RWPE2 (cell line): ENCODE results near the gene SMURF1.

Source experiments
- ATAC-seq: fragments of 200-7000 bp; cut with Tn5 transposase; 3 replicates; pipeline ENCODE4 v1.9.1; 2021; ENCODE audit warnings: low read depth
- DNase-seq: peaks from one replicate; pipeline ENCODE4 v3.0.0-alpha.2; 2020; ENCODE audit warnings: low spot score
- H3K27ac ChIP-seq: fragments of 450-650 bp; 2 replicates; pipeline ENCODE4 v1.5.1; 2017; ENCODE audit warnings: mild to moderate bottlenecking; ENCODE audit not compliant: poor library complexity, severe bottlenecking
- H3K27me3 ChIP-seq: fragments of 250-450 bp; sonication (Bioruptor Pico); 2 replicates; pipeline ENCODE4 v1.5.1; 2021; ENCODE audit warnings: mild to moderate bottlenecking, moderate library complexity; ENCODE audit not compliant: insufficient read depth, poor library complexity, severe bottlenecking
- H3K36me3 ChIP-seq: fragments of 250-450 bp; sonication (Bioruptor Pico); 2 replicates; pipeline ENCODE4 v1.5.1; 2020; ENCODE audit warnings: low read depth, mild to moderate bottlenecking, moderate library complexity
- H3K4me1 ChIP-seq: fragments of 250-450 bp; sonication (Bioruptor Pico); 2 replicates; pipeline ENCODE4 v1.5.1; 2021; ENCODE audit warnings: mild to moderate bottlenecking, moderate library complexity; ENCODE audit not compliant: insufficient read depth, poor library complexity, severe bottlenecking
- H3K4me3 ChIP-seq: fragments of 250-450 bp; sonication (Bioruptor Pico); 2 replicates; pipeline ENCODE4 v1.5.1; 2021; ENCODE audit warnings: mild to moderate bottlenecking, moderate library complexity; ENCODE audit not compliant: severe bottlenecking
- H3K9me3 ChIP-seq: fragments of 250-450 bp; sonication (Bioruptor Pico); 2 replicates; pipeline ENCODE4 v1.5.1; 2021; ENCODE audit warnings: mild to moderate bottlenecking, moderate library complexity; ENCODE audit not compliant: severe bottlenecking
- TF ChIP-seq, protein P1 (sequence below): fragments of 450-650 bp; IDR thresholded peaks from one replicate; pipeline ENCODE4 v1.5.1; 2017; ENCODE audit warnings: mild to moderate bottlenecking, moderate library complexity; ENCODE audit not compliant: poor library complexity, severe bottlenecking

Gene SMURF1

GRCh38 chr7:99011341-99011705 is 132.6 kb downstream of the SMURF1 start:
- ATAC-seq = no peak
- H3K36me3 ChIP-seq = peaks cover 69% of the 10 kb centered on the region

GRCh38 chr7:99010281-99010680 is 133.6 kb downstream of the SMURF1 start:
- no peak overlapping the region for H3K27ac ChIP-seq
- ATAC-seq (no peak), DNase-seq (no peak)
- H3K4me3 ChIP-seq = no peak overlapping the region
- TF ChIP-seq, protein P1, sequence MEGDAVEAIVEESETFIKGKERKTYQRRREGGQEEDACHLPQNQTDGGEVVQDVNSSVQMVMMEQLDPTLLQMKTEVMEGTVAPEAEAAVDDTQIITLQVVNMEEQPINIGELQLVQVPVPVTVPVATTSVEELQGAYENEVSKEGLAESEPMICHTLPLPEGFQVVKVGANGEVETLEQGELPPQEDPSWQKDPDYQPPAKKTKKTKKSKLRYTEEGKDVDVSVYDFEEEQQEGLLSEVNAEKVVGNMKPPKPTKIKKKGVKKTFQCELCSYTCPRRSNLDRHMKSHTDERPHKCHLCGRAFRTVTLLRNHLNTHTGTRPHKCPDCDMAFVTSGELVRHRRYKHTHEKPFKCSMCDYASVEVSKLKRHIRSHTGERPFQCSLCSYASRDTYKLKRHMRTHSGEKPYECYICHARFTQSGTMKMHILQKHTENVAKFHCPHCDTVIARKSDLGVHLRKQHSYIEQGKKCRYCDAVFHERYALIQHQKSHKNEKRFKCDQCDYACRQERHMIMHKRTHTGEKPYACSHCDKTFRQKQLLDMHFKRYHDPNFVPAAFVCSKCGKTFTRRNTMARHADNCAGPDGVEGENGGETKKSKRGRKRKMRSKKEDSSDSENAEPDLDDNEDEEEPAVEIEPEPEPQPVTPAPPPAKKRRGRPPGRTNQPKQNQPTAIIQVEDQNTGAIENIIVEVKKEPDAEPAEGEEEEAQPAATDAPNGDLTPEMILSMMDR = no peak
- H3K4me1 ChIP-seq = no peaks in the 10 kb centered on the region
- H3K9me3 ChIP-seq = no peaks in the 10 kb centered on the region
- H3K27me3 ChIP-seq = no peaks in the 10 kb centered on the region
- H3K36me3 ChIP-seq = peaks cover 65% of the 10 kb centered on the region

More at GRCh38 chr7:99011341-99011705, 132.6 kb downstream of the SMURF1 start:
- Histone ChIP-seq H3K27me3 (no peaks in the 10 kb centered on the region), H3K4me1 (no peaks in the 10 kb centered on the region), H3K4me3 (no peak overlapping the region), H3K9me3 (no peaks in the 10 kb centered on the region), H3K27ac (no peak overlapping the region)
- TF ChIP-seq, protein P1 = no peak
- DNase-seq = no peak

DNA sequence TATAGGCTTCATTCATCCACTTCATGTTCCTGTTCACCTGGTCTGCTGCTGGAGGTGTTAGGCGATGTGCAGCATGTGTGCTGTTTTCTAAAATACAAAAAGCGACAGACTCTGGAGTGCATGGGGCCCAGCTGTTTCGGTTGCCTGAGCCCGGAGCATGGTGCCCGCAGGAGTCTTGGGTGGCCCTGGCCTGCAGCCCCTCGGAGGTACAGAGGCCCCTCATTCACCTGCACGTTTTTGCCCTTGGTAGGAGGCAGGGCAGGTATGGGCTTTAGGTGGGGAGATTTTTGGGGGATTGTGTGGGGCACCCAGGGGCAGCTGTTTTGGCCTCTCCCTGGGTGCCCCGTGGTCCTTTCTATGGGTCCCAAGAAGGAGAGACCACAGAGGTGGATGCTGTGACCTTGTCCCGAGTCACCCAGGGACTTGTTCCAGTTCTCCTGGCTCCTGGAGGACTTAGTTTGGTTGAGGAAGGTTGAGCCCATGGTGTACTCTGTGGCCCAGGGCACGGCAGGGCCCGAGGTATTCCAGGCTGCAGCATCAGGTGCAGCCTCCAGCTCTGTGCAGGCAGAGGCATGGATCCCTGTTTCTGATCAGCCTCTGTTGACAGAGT is 134.9 kb downstream of the SMURF1 start:
- Histone ChIP-seq H3K27me3 (no peaks in the 10 kb centered on the region), H3K4me3 (no peak overlapping the region), H3K9me3 (no peaks in the 10 kb centered on the region), H3K4me1 (no peaks in the 10 kb centered on the region), H3K27ac (no peak overlapping the region), H3K36me3 (peaks cover 69% of the 10 kb centered on the region)
- no peak for DNase-seq
- no peak for ATAC-seq
- TF ChIP-seq, protein P1 = no peak

DNA sequence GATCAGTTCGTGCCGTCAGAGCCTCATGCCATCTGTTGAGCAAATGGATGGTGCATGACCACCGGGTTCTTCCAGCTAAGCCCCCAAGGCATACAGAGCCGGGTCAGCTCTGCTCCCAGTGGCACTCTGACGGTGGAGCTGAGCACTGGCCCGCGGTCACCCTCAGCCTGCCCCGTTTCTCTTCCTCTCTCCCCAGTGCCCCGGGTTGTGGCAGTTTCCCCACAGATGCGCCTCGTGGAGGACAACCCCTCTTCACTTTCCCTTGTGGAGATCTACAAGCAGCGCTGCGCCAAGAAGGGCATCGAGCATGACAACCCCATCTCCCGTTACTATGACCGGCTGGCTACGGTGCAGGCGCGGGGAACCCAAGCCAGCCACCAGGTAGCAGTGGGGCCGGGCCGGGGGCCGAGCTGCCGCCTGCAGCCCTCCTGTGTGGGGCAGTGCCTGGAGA is 135.7 kb downstream of the SMURF1 start:
- H3K27me3 ChIP-seq = no peaks in the 10 kb centered on the region
- ATAC-seq (no peak), DNase-seq (no peak)
- peaks cover 65% of the 10 kb centered on the region for H3K36me3 ChIP-seq
- H3K4me1 ChIP-seq = no peaks in the 10 kb centered on the region
- no peak overlapping the region for H3K4me3 ChIP-seq
- TF ChIP-seq, protein P1 = no peak
- H3K9me3 ChIP-seq = no peaks in the 10 kb centered on the region
- H3K27ac ChIP-seq = no peak overlapping the region

- Histone ChIP-seq H3K4me3 (no peak overlapping the region), H3K4me1 (no peaks in the 10 kb centered on the region), H3K36me3 (peaks cover 51% of the 10 kb centered on the region), H3K9me3 (no peaks in the 10 kb centered on the region), H3K27me3 (no peaks in the 10 kb centered on the region), H3K27ac (no peak overlapping the region)
- no peak for DNase-seq
- TF ChIP-seq, protein P1 = no peak
- ATAC-seq = no peak
Measured at GRCh38 chr7:99006739-99007424, 137.0 kb downstream of the SMURF1 start.
